Right lobe of liver (tissue), 4 donors: ENCODE results near the gene TMEM255B.

Experiments used
- CTCF ChIP-seq, 4 donors: fragments of 200-600 bp in 3 of 4; fragments of 450-650 bp in 1 of 4; IDR thresholded peaks; one replicate each; pipeline versions ENCODE4 v1.5.1 to v1.8.0; 2016 to 2022; ENCODE audit warnings: antibody characterized with exemption in 4 of 4, mild to moderate bottlenecking in 2 of 4
- POLR2A ChIP-seq: fragments of 450-650 bp; IDR thresholded peaks from one replicate; pipeline ENCODE4 v1.6.1; 2017; ENCODE audit warnings: antibody characterized with exemption, mild to moderate bottlenecking
- donor health status: DM: no; HTN: no; CAD: no.
- donor health status: DM: no; HTN: no; CAD: no.
- donor health status: DM: no; HTN: yes; CAD: no.

GRCh38 chr13:113822266-113822665, 63.2 kb downstream of the TMEM255B start:
- no peak for TF ChIP-seq CTCF (IDR thresholded peaks at IDR 0.05)
- no peak for TF ChIP-seq POLR2A
